Measurements from ENCODE around the gene SRPK1. TPM values are rescaled to one million over a fixed set of nuclear protein-coding genes. Genes with fewer than 3 reads are reported as not detected.

SRPK1 gene
- 61.7 TPM for polyA plus RNA-seq (2013, experiment 1 of 2)
- polyA plus RNA-seq (2013, experiment 2 of 2), result 71.0 TPM

GRCh38 chr6:35920793-35921732 lies at the start of gene SRPK1:
TSS of gene SRPK1 (minus strand) at chr6:35921098. CDS start at chr6:35921056, 42 bp downstream.
- Histone ChIP-seq H3K27ac (ENCODE audit: low read depth, low read length) (peak within 1 kb of the TSS; percentile 82), H3K9me3 (ENCODE audit: insufficient read depth, low read depth, low read length) (no peaks in the 10 kb centered on the region), H3K4me3 (ENCODE audit: low read length) (peak within 1 kb of the TSS; percentile 96), H3K36me3 (ENCODE audit: insufficient read depth, low read length) (peaks cover 19% of the 10 kb centered on the region), H3K27me3 (ENCODE audit: insufficient read depth, low read length) (no peaks in the 10 kb centered on the region), H3K4me1 (ENCODE audit: insufficient read depth, low read length) (peaks cover 18% of the 10 kb centered on the region), H3K9ac (ENCODE audit: low read depth, low read length) (peak within 1 kb of the TSS; percentile 94)
- under 1% methylated on average over 68 of the region's 69 CpGs for WGBS

- WGBS, result 96% methylated on average over 2 of the region's 4 CpGs
- no peaks in the 10 kb centered on the region for H3K27me3 ChIP-seq (ENCODE audit: insufficient read depth, low read length)
- no peak overlapping the region for H3K9ac ChIP-seq (ENCODE audit: low read depth, low read length)
- H3K9me3 ChIP-seq (ENCODE audit: insufficient read depth, low read depth, low read length), result no peaks in the 10 kb centered on the region
- peaks cover 8% of the 10 kb centered on the region; the same call in 1 of the 2 replicates for H3K4me1 ChIP-seq (ENCODE audit: insufficient read depth, low read length)
- H3K27ac ChIP-seq (ENCODE audit: low read depth, low read length), result no peak overlapping the region
- no peak overlapping the region for H3K4me3 ChIP-seq (ENCODE audit: low read length)
- H3K36me3 ChIP-seq (ENCODE audit: insufficient read depth, low read length), result no peaks in the 10 kb centered on the region
These were observed 49.3 kb upstream of the SRPK1 start for GRCh38 chr6:35970181-35970580.

- Histone ChIP-seq H3K36me3 (ENCODE audit: insufficient read depth, low read length) (no peaks in the 10 kb centered on the region), H3K4me3 (ENCODE audit: low read length) (no peak overlapping the region), H3K9me3 (ENCODE audit: insufficient read depth, low read depth, low read length) (no peaks in the 10 kb centered on the region), H3K27me3 (ENCODE audit: insufficient read depth, low read length) (no peaks in the 10 kb centered on the region), H3K9ac (ENCODE audit: low read depth, low read length) (no peak overlapping the region), H3K4me1 (ENCODE audit: insufficient read depth, low read length) (peaks cover 8% of the 10 kb centered on the region; the same call in 1 of the 2 replicates), H3K27ac (ENCODE audit: low read depth, low read length) (no peak overlapping the region)
These were observed 48.7 kb upstream of the SRPK1 start for GRCh38 chr6:35969646-35970045.

- no peak overlapping the region for H3K4me3 ChIP-seq (ENCODE audit: low read length)
- peaks cover 8% of the 10 kb centered on the region; the same call in 1 of the 2 replicates for H3K4me1 ChIP-seq (ENCODE audit: insufficient read depth, low read length)
- WGBS, result 95% methylated on average over 4 of the region's 4 CpGs
These were observed 47.9 kb upstream of the SRPK1 start for GRCh38 chr6:35968821-35969220.

GRCh38 chr6:35967076-35967774 lies 46.3 kb upstream of the SRPK1 start:
- Histone ChIP-seq H3K36me3 (ENCODE audit: insufficient read depth, low read length) (no peaks in the 10 kb centered on the region), H3K27ac (ENCODE audit: low read depth, low read length) (no peak overlapping the region), H3K9ac (ENCODE audit: low read depth, low read length) (no peak overlapping the region), H3K4me1 (ENCODE audit: insufficient read depth, low read length) (0 out of 2 replicates have a peak, but pooled peaks cover 5% of the 10 kb centered on the region), H3K9me3 (ENCODE audit: insufficient read depth, low read depth, low read length) (no peaks in the 10 kb centered on the region), H3K4me3 (ENCODE audit: low read length) (no peak overlapping the region), H3K27me3 (ENCODE audit: insufficient read depth, low read length) (no peaks in the 10 kb centered on the region)
- 86% methylated on average over 3 of the region's 4 CpGs for WGBS

More at GRCh38 chr6:35968821-35969220, 47.9 kb upstream of the SRPK1 start:
- Histone ChIP-seq H3K9me3 (ENCODE audit: insufficient read depth, low read depth, low read length) (no peaks in the 10 kb centered on the region), H3K36me3 (ENCODE audit: insufficient read depth, low read length) (no peaks in the 10 kb centered on the region), H3K27ac (ENCODE audit: low read depth, low read length) (no peak overlapping the region), H3K9ac (ENCODE audit: low read depth, low read length) (no peak overlapping the region), H3K27me3 (ENCODE audit: insufficient read depth, low read length) (no peaks in the 10 kb centered on the region)

- H3K4me3 ChIP-seq (ENCODE audit: low read length), result no peak overlapping the region
- H3K4me1 ChIP-seq (ENCODE audit: insufficient read depth, low read length), result 0 out of 2 replicates have a peak, but pooled peaks cover 5% of the 10 kb centered on the region
- H3K27ac ChIP-seq (ENCODE audit: low read depth, low read length), result no peak overlapping the region
- WGBS, result 89% methylated on average over 14 of the region's 14 CpGs
- H3K36me3 ChIP-seq (ENCODE audit: insufficient read depth, low read length), result no peaks in the 10 kb centered on the region
- no peaks in the 10 kb centered on the region for H3K9me3 ChIP-seq (ENCODE audit: insufficient read depth, low read depth, low read length)
- no peaks in the 10 kb centered on the region for H3K27me3 ChIP-seq (ENCODE audit: insufficient read depth, low read length)
- H3K9ac ChIP-seq (ENCODE audit: low read depth, low read length), result no peak overlapping the region
These were observed 42.1 kb upstream of the SRPK1 start for GRCh38 chr6:35962779-35963560.

GRCh38 chr6:35960187-35960586 lies 39.3 kb upstream of the SRPK1 start:
- 85% methylated on average over 2 of the region's 2 CpGs for WGBS
- no peaks in the 10 kb centered on the region for H3K36me3 ChIP-seq (ENCODE audit: insufficient read depth, low read length)
- H3K9ac ChIP-seq (ENCODE audit: low read depth, low read length), result no peak overlapping the region
- H3K4me3 ChIP-seq (ENCODE audit: low read length), result no peak overlapping the region
- H3K4me1 ChIP-seq (ENCODE audit: insufficient read depth, low read length), result no peaks in the 10 kb centered on the region
- H3K27ac ChIP-seq (ENCODE audit: low read depth, low read length), result no peak overlapping the region
- no peaks in the 10 kb centered on the region for H3K27me3 ChIP-seq (ENCODE audit: insufficient read depth, low read length)
- H3K9me3 ChIP-seq (ENCODE audit: insufficient read depth, low read depth, low read length), result no peaks in the 10 kb centered on the region

- no peaks in the 10 kb centered on the region for H3K4me1 ChIP-seq (ENCODE audit: insufficient read depth, low read length)
- no peaks in the 10 kb centered on the region for H3K9me3 ChIP-seq (ENCODE audit: insufficient read depth, low read depth, low read length)
- H3K9ac ChIP-seq (ENCODE audit: low read depth, low read length), result no peak overlapping the region
- 93% methylated on average over 3 of the region's 4 CpGs for WGBS
- no peak overlapping the region for H3K4me3 ChIP-seq (ENCODE audit: low read length)
- H3K36me3 ChIP-seq (ENCODE audit: insufficient read depth, low read length), result no peaks in the 10 kb centered on the region
- H3K27me3 ChIP-seq (ENCODE audit: insufficient read depth, low read length), result no peaks in the 10 kb centered on the region
- H3K27ac ChIP-seq (ENCODE audit: low read depth, low read length), result no peak overlapping the region
These were observed 35.1 kb upstream of the SRPK1 start for GRCh38 chr6:35955970-35956369.

GRCh38 chr6:35955521-35955920 lies 34.6 kb upstream of the SRPK1 start:
- H3K36me3 ChIP-seq (ENCODE audit: insufficient read depth, low read length), result no peaks in the 10 kb centered on the region
- no peaks in the 10 kb centered on the region for H3K9me3 ChIP-seq (ENCODE audit: insufficient read depth, low read depth, low read length)
- no peak overlapping the region for H3K27ac ChIP-seq (ENCODE audit: low read depth, low read length)
- no peaks in the 10 kb centered on the region for H3K27me3 ChIP-seq (ENCODE audit: insufficient read depth, low read length)
- H3K9ac ChIP-seq (ENCODE audit: low read depth, low read length), result no peak overlapping the region
- 88% methylated on average over 5 of the region's 5 CpGs for WGBS
- no peaks in the 10 kb centered on the region for H3K4me1 ChIP-seq (ENCODE audit: insufficient read depth, low read length)
- H3K4me3 ChIP-seq (ENCODE audit: low read length), result no peak overlapping the region

- Histone ChIP-seq H3K27me3 (ENCODE audit: insufficient read depth, low read length) (no peaks in the 10 kb centered on the region), H3K36me3 (ENCODE audit: insufficient read depth, low read length) (no peaks in the 10 kb centered on the region), H3K4me1 (ENCODE audit: insufficient read depth, low read length) (no peaks in the 10 kb centered on the region), H3K9ac (ENCODE audit: low read depth, low read length) (no peak overlapping the region), H3K9me3 (ENCODE audit: insufficient read depth, low read depth, low read length) (no peaks in the 10 kb centered on the region), H3K4me3 (ENCODE audit: low read length) (no peak overlapping the region), H3K27ac (ENCODE audit: low read depth, low read length) (no peak overlapping the region)
- WGBS, result 99% methylated on average over 8 of the region's 8 CpGs
These were observed 34.2 kb upstream of the SRPK1 start for GRCh38 chr6:35955071-35955470.

All from HUES64 (cell line).